Measurements from ENCODE around the gene CCDC74A.
"Not testable (repeated sequence)": the region's sequence is repeated elsewhere in the genome, so short reads cannot be mapped to it uniquely, and the experiment has no call there.

Gene CCDC74A

DNA sequence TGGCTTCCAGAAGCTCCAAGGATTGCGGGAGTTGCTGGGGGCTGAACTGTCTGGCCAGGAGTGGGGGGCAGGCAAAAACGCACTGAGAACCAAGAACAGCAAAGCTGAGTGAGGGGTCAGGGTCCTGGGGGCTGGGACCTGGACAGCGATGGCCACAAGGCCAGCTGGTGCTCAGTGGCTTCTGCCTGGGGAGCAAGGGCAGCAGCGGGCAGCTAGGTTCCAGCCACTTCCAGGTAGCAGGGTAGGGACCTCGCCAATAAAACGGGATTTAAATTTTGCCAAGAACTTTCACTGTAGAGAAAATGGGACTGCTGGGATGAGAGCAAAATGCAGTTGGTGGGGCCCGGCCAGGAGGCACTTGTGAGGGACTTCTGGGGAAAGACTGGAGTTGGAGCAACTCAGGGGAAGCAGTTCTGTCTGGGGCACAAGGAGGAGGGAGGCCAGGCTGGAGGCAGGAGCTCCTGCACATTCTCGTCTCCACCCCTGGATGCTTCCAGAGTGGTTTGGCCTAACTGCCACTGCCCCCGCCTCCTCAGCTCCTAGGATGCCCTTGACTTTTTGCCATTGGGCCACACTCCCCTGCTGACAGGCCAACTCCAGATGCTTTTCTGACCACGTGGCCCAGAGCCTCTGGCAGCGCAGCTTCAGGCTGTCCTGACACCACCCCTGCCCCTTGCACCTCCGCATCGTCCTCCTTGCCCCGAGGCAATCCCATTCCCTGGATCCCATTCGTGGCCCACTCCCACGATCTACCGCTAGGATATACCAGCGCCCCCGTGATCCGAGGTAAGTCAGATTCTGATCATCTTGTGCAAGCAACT lies 5.5 kb upstream of the CCDC74A start:
- TF ChIP-seq, protein P1, sequence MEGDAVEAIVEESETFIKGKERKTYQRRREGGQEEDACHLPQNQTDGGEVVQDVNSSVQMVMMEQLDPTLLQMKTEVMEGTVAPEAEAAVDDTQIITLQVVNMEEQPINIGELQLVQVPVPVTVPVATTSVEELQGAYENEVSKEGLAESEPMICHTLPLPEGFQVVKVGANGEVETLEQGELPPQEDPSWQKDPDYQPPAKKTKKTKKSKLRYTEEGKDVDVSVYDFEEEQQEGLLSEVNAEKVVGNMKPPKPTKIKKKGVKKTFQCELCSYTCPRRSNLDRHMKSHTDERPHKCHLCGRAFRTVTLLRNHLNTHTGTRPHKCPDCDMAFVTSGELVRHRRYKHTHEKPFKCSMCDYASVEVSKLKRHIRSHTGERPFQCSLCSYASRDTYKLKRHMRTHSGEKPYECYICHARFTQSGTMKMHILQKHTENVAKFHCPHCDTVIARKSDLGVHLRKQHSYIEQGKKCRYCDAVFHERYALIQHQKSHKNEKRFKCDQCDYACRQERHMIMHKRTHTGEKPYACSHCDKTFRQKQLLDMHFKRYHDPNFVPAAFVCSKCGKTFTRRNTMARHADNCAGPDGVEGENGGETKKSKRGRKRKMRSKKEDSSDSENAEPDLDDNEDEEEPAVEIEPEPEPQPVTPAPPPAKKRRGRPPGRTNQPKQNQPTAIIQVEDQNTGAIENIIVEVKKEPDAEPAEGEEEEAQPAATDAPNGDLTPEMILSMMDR (IDR thresholded peaks at IDR 0.05; ENCODE audit: extremely low read depth, insufficient read depth, missing control alignments): no peak
- DNase-seq (ENCODE audit: low spot score): no peak
- in situ Hi-C loops (cut with MboI; ENCODE audit: low pct_unique_long_range_greater_than_20kb, low sequenced_read_pairs, unreplicated experiment): no loop called here

DNA sequence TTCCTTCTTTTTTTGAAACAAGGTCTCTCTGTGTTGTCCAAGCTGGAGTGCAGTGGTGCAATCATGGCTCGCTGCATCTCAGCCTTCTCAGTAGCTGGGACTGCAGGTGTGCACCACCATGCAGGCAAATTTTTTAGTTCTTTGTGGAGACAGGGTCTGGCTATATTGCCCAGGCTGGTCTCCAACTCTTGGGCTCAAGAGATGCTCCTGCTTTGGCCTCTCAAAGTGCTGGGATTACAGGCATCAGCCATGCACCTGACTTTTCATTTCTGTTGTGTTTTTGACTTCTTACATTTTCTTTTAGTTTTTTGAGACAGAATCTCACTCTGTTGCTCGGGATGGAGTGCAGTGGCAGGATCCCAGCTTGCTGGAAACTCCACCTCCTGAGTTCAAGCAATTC lies 2.4 kb upstream of the CCDC74A start:
- in situ Hi-C loops (cut with MboI; ENCODE audit: low pct_unique_long_range_greater_than_20kb, low sequenced_read_pairs, unreplicated experiment): not testable (repeated sequence)

DNA sequence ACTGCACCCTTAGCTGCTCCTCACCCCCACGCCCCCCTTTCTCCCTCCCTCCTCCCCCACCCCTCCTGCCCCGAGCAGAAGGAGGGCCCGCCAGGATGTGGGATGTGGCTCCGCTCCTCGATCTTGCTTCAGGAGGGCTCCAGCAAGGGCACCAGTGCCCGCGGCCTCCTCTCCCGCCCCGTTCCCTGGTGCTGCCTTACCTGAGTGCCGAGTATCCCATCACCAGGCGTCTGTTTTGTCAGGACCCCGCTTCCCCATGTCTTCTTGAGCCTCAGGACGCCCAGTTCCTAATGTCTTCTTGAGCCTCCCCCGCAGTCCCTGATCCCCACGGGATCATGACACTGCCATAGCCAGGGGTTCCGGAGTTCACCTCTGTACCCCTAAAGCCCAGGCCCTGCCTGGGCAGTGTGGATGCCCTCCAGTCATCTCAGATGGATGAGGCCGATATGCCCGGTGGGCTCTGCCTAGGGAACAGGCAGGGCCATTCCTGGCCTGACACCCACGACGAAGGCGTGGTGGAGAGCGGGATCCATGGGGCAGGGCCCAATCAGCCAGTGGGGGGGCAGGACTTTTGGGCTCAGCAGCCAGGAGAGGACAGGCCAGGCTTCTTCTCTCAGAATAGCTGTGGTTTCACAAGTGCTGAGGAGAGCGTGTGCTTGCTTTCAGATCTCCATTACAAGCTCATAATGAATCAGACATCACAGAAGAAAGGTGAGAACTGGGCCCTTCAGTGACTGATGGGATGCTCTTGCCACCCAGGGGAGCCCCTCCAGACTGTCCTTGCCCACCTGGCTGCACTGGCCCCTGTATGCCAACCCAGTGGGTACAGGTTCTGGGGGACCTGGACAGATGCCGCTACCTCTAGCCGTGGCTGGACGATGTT lies 1.5 kb downstream of the CCDC74A start:
- DNase-seq (ENCODE audit: low spot score); in situ Hi-C loops (cut with MboI; ENCODE audit: low pct_unique_long_range_greater_than_20kb, low sequenced_read_pairs, unreplicated experiment): not testable (repeated sequence)

More for the DNA sequence above, 2.4 kb upstream of the CCDC74A start:
- not testable (repeated sequence) for DNase-seq (ENCODE audit: low spot score)

DNA sequence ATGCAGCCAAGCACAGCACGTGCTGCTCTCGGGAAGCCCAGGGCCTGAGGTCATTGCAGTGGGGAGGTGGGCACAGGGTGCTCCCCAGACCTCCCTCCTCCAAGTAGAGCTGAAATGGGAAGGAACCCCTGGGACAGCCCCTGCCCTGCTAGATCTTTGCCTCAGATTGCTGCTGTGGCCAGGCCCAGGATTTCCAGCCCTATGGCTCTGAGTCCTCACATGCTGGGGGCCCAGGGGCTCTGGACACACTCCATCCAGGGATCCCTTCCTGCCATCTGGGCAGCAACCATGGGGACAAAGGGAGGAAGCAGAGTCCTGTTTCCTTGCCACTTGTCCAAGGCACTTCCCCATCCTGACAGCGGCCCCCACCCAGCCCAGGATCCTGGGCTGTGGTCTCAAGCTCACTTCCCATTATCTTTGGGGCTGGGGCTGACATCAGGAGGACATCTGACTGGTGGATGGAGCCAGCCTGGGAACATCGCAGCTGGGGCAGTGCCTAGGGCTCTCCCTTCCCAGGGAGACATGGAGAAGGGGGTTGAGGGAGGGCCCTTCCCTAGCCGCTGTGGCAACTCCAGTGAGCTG lies 2.3 kb downstream of the CCDC74A start:
- DNase-seq (ENCODE audit: low spot score); in situ Hi-C loops (cut with MboI; ENCODE audit: low pct_unique_long_range_greater_than_20kb, low sequenced_read_pairs, unreplicated experiment): not testable (repeated sequence)

DNA sequence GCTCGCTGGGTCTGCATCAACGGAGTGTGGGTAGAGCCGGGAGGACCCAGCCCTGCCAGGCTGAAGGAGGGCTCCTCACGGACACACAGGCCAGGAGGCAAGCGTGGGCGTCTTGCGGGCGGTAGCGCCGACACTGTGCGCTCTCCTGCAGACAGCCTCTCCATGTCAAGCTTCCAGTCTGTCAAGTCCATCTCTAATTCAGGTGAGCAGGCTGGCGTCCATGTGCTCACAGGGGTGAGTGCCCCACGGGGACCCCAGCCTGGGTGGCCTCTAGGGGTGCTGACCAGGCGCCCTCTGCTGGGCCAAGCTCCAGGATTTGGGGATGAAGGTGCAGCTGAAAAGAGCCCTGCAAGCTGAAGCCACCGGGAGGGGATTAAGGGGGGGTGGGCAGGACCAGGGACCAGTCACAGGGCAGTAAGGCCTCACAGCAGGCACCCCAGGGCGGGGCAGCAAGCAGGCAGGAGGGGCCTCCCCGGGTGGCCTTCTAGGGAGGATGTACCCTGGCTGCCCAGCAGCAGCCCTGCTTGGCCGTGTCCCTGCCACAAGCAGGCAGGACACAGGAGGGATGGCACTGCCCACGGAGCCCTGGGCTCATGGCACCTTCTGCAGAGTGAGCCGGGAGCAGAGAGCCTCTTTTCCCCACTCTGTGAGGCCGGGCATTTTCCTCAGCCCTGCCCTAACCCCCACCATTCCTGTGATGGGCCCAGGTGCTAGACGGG lies 3.1 kb downstream of the CCDC74A start:
- DNase-seq (ENCODE audit: low spot score); in situ Hi-C loops (cut with MboI; ENCODE audit: low pct_unique_long_range_greater_than_20kb, low sequenced_read_pairs, unreplicated experiment): not testable (repeated sequence)
- TF ChIP-seq, protein P1 (IDR thresholded peaks at IDR 0.05; ENCODE audit: extremely low read depth, insufficient read depth, missing control alignments): peak; percentile 21

DNA sequence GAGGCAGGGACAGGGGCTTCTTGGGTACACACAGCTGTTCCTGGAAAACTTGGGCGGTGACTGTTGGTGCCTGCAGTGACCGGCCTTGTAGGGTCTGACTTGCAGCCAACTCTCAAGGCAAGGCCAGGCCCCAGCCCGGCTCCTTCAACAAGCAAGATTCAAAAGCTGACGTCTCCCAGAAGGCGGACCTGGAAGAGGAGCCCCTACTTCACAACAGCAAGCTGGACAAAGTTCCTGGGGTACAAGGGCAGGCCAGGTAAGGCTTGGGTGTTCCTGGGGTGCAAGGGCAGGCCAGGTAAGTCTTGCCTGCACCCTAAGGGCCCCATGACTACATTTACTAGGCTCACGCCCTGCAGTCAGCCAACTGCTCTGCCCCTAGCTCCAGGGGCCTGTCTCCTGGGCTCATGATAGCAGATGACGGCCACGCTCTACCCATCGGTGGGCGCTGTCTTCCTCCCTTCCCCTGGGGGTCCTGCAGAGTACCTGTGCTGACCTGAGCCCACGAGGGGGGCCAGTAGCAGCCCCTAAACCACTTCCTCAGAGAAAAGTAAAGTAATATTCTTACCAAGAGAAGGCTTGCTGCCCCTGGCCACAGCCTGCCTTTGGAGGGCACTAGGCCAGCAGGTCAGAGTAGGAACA lies 4.0 kb downstream of the CCDC74A start:
- not testable (repeated sequence) for DNase-seq (ENCODE audit: low spot score)

DNA sequence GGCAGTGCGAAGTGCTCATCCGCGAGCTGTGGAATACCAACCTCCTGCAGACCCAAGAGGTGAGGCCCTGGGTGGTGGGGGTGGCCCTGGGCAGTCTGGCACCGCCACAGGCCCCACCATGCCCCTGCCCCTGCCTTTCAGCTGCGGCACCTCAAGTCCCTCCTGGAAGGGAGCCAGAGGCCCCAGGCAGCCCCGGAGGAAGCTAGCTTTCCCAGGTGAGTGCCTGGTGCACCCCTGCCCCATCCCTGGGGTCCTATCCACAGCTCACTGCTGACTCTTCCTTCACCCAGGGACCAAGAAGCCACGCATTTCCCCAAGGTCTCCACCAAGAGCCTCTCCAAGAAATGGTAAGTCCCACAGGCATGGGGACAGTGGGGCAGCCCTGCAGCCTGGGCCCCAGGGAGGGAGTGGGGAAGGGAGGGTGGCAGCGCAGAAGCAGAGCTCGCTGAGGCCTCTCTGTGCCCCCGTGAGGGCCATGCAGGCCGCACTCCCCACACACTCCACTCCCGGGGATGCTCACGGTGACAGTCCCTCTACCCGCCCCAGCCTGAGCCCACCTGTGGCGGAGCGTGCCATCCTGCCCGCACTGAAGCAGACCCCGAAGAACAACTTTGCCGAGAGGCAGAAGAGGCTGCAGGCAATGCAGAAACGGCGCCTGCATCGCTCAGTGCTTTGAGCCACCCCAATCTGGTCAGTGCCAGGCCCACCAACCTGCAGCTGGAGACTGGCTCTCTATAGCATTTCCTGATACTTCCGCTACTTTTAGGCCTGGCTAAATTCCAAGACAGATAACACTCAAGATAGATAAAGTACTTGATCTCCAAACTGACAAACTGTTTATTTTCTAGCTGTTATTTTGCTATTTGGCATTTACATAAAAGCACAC lies 5.3 kb downstream of the CCDC74A start:
- in situ Hi-C loops (cut with MboI; ENCODE audit: low pct_unique_long_range_greater_than_20kb, low sequenced_read_pairs, unreplicated experiment); DNase-seq (ENCODE audit: low spot score): not testable (repeated sequence)

More for the DNA sequence above, 4.0 kb downstream of the CCDC74A start:
- in situ Hi-C loops (cut with MboI; ENCODE audit: low pct_unique_long_range_greater_than_20kb, low sequenced_read_pairs, unreplicated experiment): not testable (repeated sequence)

DNA sequence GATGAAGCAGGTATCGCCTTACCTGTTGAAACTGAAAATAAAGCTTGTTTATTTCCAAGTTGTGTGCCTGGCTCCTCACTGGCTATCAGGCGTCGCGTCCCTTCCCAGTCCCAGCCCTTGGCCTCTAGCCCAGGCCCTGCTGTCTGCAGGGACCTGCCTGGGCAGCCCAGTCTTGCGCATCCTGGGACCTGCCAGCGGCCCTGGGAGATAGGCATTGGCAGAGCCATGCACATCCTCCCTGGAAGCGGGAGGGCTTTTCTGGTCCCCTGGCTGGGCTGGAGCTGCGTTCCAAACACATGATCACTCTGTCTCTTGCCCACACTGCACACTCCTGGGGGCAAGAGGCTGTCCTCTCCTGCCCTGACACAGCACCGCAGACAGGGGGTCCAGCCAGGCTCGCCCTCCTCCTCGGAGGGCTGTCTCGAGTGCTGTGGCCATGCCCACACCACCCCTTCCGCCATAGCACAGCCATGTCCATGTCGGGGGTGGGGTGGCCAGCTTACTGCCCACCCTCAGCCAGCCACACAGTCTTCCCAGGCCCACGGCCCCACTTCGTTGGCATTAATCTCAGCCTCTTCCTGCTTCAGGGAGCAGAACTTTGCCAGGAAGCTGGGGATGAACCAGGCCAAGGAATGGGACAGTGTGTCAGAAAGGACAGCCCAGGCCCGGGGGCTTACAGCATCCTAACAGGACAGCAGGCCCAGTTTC lies 6.1 kb downstream of the CCDC74A start:
- in situ Hi-C loops (cut with MboI; ENCODE audit: low pct_unique_long_range_greater_than_20kb, low sequenced_read_pairs, unreplicated experiment): not testable (repeated sequence)

DNA sequence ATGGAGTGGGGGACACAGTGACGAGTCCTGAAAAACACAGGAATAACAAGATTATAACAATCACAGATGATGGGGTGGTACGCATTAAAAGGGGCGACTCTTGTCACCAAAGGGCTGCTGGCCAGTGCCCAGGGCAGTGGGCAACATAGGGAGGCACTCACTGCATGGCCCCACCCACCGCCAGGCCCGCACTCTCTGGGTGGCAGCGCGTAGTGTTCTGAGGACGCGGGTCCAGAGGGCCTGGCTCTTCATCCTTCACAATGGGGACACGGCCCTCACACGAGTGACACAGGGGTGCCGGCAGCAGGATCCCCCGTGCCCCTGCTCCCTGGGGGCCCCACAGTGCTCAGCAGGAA lies 6.6 kb downstream of the CCDC74A start:
- DNase-seq (ENCODE audit: low spot score); in situ Hi-C loops (cut with MboI; ENCODE audit: low pct_unique_long_range_greater_than_20kb, low sequenced_read_pairs, unreplicated experiment): not testable (repeated sequence)

More for the DNA sequence above, 6.1 kb downstream of the CCDC74A start:
- not testable (repeated sequence) for DNase-seq (ENCODE audit: low spot score)

DNA sequence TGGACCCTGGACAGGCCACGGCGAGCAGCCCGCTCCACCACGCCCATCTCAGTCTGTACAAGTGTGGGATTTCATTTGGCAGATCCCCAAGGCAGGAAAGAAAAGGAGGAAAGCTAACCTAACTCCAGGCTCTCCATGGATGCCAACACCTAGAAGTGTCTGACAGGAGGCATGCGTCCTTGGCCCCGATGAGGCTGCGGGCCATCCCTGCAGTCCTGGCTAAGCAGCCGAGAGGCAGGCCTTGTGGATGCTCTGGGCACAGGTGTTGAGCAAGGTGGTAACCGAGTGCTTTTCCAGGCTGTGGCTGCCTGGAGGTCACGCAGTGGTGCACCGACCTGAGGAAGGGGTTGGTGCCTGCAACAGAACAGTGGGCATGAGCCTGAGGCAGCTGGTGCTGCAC lies 7.3 kb downstream of the CCDC74A start:
- in situ Hi-C loops (cut with MboI; ENCODE audit: low pct_unique_long_range_greater_than_20kb, low sequenced_read_pairs, unreplicated experiment); DNase-seq (ENCODE audit: low spot score): not testable (repeated sequence)

Measured in GM13977 (cell line).